Ecto neural progenitor cell (in vitro differentiated cells): Measurements from ENCODE around the gene MBIP.

ENCODE experiments used
- DNase-seq: peaks from one replicate; pipeline ENCODE4 v3.0.0-alpha.2; 2018; ENCODE audit warnings: low spot score

MBIP gene

DNA sequence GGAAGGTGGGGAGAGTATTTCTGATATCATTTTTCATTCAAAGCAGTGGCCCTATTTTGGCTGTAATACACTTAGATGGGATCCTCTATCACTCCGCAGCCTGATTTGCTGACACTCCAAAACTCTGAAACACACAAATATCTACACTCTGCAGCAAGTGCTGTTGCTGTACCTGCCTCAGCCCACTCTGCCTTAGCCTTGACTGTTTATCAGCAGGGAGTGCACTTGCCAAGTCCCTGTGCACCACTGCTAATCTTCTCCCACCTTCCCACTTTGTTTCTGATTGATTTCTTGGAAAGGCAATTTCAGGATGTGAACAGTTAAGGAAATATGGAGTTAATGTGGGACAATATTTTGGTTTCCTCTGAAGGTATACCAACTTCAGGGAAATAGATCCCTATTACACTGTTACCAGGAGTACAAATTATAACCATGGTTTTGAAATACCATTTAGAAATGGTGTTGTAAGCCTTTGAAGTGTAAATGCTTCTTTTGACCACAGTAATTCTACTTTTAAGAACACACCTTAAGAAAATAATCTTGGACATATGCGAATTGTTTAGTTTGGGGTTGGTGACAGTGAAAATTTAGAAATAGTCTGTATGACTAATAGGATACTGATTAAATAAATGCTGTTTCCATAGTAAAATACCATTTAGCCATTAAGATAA lies 59.3 kb downstream of the MBIP start:
- DNase-seq: no peak

DNA sequence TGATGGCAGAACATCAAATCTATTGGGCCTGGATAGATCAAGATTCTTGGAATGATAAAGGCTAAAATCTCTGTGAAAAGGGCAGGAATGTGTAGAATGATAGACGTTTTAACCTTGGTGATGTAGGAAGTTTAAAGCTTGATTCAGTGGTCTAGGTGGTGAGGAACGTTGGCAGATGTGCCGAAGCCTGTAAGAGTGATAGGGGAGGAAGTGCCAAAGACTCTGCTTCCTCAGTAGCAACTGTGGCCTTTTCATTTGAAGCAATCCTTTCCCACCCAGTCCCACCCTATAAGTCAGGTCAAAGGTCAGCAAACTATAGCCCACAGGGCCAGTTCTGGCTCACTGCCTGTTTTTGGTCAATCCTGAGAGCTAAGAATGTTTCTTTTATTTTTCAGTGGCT lies 62.2 kb downstream of the MBIP start:
- DNase-seq: no peak

DNA sequence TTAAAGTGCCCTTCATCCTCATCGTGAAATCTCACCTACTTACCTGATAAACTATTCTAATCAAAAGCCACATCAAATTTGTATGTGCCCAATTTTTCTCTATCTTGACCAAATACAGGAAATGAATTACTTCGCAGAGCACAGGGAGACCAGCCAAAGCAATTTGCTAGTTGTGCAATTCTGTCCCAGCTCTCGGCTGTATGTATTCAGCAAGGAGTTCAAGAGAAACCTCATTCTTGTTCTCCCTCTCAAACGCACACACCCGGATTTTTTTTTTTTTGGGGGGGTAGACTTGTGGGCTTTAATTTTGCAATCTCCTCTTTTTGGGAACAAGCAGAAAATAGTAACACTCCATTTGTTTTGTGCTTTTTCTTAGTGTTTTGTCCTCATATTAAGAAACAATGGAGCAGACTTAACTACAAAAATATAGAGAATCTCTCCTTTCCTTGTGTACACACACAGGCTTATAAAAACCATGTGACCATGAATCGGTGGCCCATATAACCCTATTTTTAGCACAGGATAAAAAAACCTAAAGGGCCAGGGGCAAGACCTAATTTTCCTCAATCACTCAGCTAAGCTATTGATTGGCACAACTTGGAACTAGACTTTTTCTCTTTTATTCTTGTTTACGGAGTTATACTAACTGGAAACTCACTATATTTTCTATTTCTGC lies 64.2 kb downstream of the MBIP start:
- DNase-seq: no peak

DNA sequence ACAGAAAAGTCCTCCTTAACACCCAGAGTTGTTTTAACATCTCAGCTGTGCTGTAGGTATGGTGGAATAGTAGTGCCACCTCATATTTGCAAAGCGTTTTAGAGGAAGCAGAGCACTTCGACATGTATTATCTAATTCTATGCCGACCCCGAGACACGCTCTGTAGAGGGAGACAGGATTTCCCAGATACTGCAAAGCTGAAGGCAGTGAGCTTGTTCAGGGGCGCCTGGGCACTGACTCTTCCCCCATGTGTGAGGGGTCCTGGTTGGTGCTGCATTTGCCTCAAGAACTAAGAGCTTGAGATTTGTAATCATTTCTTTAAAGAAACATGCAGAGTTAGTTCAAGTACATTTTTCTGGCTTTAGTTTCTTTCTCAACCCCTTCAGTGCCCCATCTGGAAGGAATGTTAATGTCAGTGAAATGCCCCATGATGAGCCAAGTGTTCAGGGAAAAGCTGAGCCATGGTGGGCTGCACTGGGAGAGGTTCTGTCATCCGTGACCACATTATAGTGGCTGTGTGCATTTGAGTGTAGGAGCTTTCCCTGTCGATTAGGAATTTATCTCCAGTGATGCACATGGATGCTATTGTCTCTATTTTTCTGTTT lies 66.3 kb downstream of the MBIP start:
- DNase-seq: no peak
